Glutamatergic neuron (in vitro differentiated cells): ENCODE results near the gene BANF1. TPM values are rescaled to one million over a fixed set of nuclear protein-coding genes. Genes with fewer than 3 reads are reported as not detected.
A peak's percentile ranks its signal among the peaks of the same experiment; 100 is the strongest.

ENCODE experiments used
- DNase-seq: peaks from one replicate; pipeline ENCODE4 v3.0.0; 2022
- H3K27ac Mint-ChIP-seq: one replicate; pipeline ENCODE4 v1.8.0; 2020; ENCODE audit warnings: mild to moderate bottlenecking, mixed read lengths, inconsistent platforms; ENCODE audit not compliant: unreplicated experiment
- H3K27me3 Mint-ChIP-seq: one replicate; pipeline ENCODE4 v1.8.0; 2020; ENCODE audit warnings: mild to moderate bottlenecking, moderate library complexity, mixed read lengths, inconsistent platforms; ENCODE audit not compliant: unreplicated experiment
- H3K36me3 Mint-ChIP-seq: one replicate; pipeline ENCODE4 v1.8.0; 2020; ENCODE audit warnings: mild to moderate bottlenecking, mixed read lengths, inconsistent platforms; ENCODE audit not compliant: unreplicated experiment
- H3K4me1 Mint-ChIP-seq: one replicate; pipeline ENCODE4 v1.8.0; 2020; ENCODE audit warnings: mild to moderate bottlenecking, low read depth, mixed read lengths, inconsistent platforms; ENCODE audit not compliant: unreplicated experiment
- H3K4me3 Mint-ChIP-seq: one replicate; pipeline ENCODE4 v1.8.0; 2020; ENCODE audit warnings: mild to moderate bottlenecking, mixed read lengths, inconsistent platforms; ENCODE audit not compliant: unreplicated experiment
- H3K9me3 Mint-ChIP-seq: one replicate; pipeline ENCODE4 v1.8.0; 2020; ENCODE audit warnings: mild to moderate bottlenecking, moderate library complexity, mixed read lengths, inconsistent platforms; ENCODE audit not compliant: unreplicated experiment
- total RNA-seq: library from RNA; stranded (reverse); fragmentation: NEBNext Ultra II Directional; extraction: Animal tissue kit (Norgen Biotek cat#: 25700); gene quantifications from one replicate; pipeline ENCODE4 v1.2.1, GENCODE V29; 2021; ENCODE audit not compliant: unreplicated experiment
- TF ChIP-seq, protein P1 (sequence below): fragments of 200-600 bp; sonication (generic); IDR thresholded peaks from one replicate; pipeline ENCODE4 v1.5.0; 2021; ENCODE audit not compliant: partially characterized antibody, unreplicated experiment

BANF1 gene
- total RNA-seq, 1 donor from 2014 or later = 135 TPM

DNA sequence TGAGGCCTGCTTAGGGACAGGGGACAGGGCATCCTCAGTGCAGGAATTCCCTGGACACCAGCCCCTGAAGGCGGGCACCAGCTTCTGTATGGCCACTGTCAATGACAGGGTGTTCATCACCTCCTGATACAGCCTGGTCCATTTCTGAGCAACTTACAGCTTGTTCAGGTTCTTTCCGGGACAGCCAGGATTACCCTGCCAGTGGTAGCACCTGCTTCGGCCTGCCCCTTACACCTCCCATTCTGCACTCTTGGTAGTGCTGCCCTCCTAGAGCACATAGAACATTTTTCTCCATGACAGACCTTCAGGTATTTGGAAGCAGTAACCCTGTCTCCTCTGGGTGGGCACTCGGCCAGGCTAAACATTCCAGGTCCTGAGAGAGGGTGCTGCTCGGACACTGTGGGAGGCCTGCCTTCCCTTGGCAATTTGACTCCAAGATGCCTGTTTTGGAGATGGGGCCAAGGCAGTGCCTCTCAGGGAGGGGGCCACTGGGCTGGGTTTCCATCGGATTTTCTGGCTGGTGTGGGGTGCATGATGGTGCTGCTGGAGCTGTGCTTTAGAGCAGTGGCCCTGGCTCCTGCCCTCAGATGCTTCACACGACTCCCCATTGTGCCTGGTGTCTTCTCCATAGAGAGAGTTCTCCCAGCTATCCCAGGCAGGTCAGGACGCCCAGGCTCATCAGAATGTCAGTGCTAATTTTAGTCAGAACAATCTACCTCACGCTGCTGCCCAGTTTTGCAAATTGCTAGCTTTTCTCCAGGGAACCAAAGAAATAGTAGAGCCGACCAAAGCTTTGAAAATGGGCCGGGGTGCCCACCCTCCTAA, 45.5 kb downstream of the BANF1 start:
- no peak for DNase-seq
- peaks cover 17% of the 10 kb centered on the region for H3K4me1 Mint-ChIP-seq
- no peaks in the 10 kb centered on the region for H3K36me3 Mint-ChIP-seq
- TF ChIP-seq, protein P1, sequence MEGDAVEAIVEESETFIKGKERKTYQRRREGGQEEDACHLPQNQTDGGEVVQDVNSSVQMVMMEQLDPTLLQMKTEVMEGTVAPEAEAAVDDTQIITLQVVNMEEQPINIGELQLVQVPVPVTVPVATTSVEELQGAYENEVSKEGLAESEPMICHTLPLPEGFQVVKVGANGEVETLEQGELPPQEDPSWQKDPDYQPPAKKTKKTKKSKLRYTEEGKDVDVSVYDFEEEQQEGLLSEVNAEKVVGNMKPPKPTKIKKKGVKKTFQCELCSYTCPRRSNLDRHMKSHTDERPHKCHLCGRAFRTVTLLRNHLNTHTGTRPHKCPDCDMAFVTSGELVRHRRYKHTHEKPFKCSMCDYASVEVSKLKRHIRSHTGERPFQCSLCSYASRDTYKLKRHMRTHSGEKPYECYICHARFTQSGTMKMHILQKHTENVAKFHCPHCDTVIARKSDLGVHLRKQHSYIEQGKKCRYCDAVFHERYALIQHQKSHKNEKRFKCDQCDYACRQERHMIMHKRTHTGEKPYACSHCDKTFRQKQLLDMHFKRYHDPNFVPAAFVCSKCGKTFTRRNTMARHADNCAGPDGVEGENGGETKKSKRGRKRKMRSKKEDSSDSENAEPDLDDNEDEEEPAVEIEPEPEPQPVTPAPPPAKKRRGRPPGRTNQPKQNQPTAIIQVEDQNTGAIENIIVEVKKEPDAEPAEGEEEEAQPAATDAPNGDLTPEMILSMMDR = no peak
- H3K4me3 Mint-ChIP-seq = peak overlapping the region; percentile 68
- peaks cover 8% of the 10 kb centered on the region for H3K27me3 Mint-ChIP-seq
- H3K9me3 Mint-ChIP-seq = peaks cover 5% of the 10 kb centered on the region
- H3K27ac Mint-ChIP-seq = no peak overlapping the region

DNA sequence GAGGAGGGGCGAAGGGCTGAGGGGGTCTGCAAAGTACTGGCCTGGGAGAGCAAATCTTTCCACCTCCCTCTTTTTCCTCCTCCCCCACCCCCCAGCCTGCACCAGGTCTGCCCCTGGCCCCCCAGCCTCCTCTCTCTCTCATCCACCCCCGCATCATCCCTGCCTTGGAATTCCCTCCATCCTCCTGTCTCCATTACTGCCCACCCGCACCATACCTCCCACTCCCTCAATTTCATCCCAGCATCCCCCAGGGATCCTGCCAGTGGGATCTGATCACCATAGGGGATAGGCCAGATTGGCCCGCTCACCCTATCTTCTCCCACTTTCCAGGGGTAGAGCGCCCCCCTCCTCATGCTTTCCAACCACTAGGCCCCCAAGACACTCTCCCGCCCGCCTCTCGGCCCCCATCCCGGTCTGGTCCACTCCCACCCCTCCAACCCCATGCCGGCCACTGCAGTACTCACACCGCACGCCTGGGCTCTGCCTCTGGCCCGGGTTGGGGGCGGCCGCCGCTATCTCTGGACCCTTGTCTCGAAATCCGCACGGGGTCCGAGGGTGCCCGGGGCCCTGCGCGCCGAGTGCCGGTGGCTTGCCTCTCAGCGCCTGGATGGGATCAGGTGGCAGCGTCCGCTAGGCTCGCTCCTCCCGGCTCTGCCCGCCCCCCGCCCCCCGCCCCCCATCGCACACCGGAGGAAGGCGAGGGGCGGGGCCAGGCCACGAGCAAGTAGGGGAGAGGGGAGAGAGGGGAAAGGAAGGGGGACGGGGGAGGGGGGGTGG, 46.4 kb downstream of the BANF1 start, which contains the start of gene GAL3ST3:
GAL3ST3 (minus strand) TSS at position 615 of the 777 bp plus-strand sequence. CDS start 3,746 bp downstream, outside the sequence.
- peaks cover 8% of the 10 kb centered on the region for H3K27me3 Mint-ChIP-seq
- no peak within 1 kb of the TSS for H3K27ac Mint-ChIP-seq
- TF ChIP-seq, protein P1 = no peak
- H3K4me3 Mint-ChIP-seq = peak within 1 kb of the TSS; percentile 68
- DNase-seq = peak; percentile 55
- H3K36me3 Mint-ChIP-seq = no peaks in the 10 kb centered on the region
- peaks cover 22% of the 10 kb centered on the region for H3K4me1 Mint-ChIP-seq
- peaks cover 10% of the 10 kb centered on the region for H3K9me3 Mint-ChIP-seq

DNA sequence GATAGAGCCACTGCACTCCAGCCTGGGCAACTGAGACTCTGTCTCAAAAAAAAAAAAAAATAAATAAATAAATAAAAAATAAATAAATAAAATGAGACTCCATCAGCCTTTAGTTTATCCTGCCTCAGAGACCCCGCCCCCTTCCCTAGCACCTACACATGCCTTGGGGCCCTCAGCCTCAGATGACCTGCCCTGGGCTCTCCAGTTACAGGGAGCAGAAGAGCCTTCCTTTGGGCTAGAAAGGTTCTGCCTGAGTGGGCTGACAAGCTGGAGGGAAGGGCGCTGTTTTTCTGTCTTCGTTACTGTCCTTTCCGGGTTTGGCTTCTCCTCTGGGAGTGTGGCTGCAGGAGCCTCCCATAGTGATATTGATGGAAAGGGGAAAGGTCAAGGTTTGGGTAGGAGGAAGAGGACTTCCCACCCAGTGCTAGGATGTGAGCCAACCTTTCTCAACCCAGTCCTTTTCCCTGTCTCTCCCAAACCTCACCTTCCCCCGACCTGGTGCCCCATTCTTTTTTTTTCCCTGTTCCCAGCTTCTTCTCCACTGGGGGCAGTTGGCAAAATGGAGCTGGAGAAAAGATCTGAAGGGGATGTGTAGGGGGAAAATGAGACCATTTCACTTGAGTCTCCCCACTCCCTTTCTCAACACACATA, 48.4 kb downstream of the BANF1 start:
- peaks cover 22% of the 10 kb centered on the region for H3K4me1 Mint-ChIP-seq
- H3K27ac Mint-ChIP-seq = peak overlapping the region; percentile 97
- peaks cover 10% of the 10 kb centered on the region for H3K9me3 Mint-ChIP-seq
- DNase-seq = no peak
- H3K27me3 Mint-ChIP-seq = peaks cover 9% of the 10 kb centered on the region
- TF ChIP-seq, protein P1 = no peak
- no peaks in the 10 kb centered on the region for H3K36me3 Mint-ChIP-seq
- H3K4me3 Mint-ChIP-seq = peak overlapping the region; percentile 95

DNA sequence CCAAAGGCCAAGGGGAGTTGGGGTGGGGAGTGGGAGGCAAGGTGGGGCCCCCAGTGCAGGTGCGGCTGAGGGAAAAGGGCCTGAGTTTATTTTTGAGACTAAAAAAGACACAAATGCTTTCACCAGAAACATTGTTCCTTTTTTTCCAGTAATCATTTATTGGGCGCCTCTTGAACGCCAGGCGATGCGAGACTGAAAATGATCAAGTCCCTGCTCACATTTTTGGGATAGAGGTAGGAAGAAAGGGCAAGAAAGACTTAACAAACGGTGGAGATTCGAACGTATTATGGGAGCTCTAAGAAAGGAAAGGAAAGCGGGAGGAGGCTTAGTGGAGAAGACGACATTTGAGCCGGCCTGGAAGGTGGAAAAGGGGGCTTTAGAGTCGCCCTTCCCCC, 49.1 kb downstream of the BANF1 start:
- Mint-ChIP-seq H3K4me1 (peaks cover 22% of the 10 kb centered on the region), H3K27ac (peak overlapping the region; percentile 97), H3K4me3 (peak overlapping the region; percentile 95), H3K36me3 (no peaks in the 10 kb centered on the region), H3K27me3 (peaks cover 8% of the 10 kb centered on the region), H3K9me3 (peaks cover 10% of the 10 kb centered on the region)
- TF ChIP-seq, protein P1 = no peak
- DNase-seq = no peak
